ACC112 (cell line): Measurements from ENCODE around the gene EN2.

Experiments used
- H2AFZ ChIP-seq: fragments of 200-600 bp; sonication (generic); one replicate; pipeline ENCODE4 v1.6.0; 2017; ENCODE audit warnings: antibody characterized with exemption, low read length; ENCODE audit not compliant: unreplicated experiment
- H3K27ac ChIP-seq: fragments of 200-600 bp; sonication (generic); 2 replicates; pipeline ENCODE4 v1.5.1; 2014; ENCODE audit warnings: low read depth, mild to moderate bottlenecking, antibody characterized with exemption, low read length, moderate library complexity
- H3K27me3 ChIP-seq: fragments of 200-600 bp; sonication (generic); 2 replicates; pipeline ENCODE4 v1.6.1; 2014; ENCODE audit warnings: mild to moderate bottlenecking, antibody characterized with exemption, low read length, moderate library complexity, mixed read lengths; ENCODE audit not compliant: insufficient read depth
- H3K36me3 ChIP-seq: fragments of 200-600 bp; sonication (generic); 2 replicates; pipeline ENCODE4 v1.6.1; 2016; ENCODE audit warnings: mild to moderate bottlenecking, antibody characterized with exemption, low read length, moderate library complexity, mixed read lengths; ENCODE audit not compliant: insufficient read depth
- H3K4me1 ChIP-seq: fragments of 200-600 bp; sonication (generic); one replicate; pipeline ENCODE4 v1.6.1; 2016; ENCODE audit warnings: low read length, mixed read lengths; ENCODE audit not compliant: insufficient read depth, unreplicated experiment, control insufficient read depth
- H3K4me3 ChIP-seq: fragments of 200-600 bp; sonication (generic); 2 replicates; pipeline ENCODE4 v1.5.1; 2014; ENCODE audit warnings: mild to moderate bottlenecking, low read depth, low read length
- H3K79me2 ChIP-seq: fragments of 200-600 bp; sonication (generic); one replicate; pipeline ENCODE4 v1.6.0; 2016; ENCODE audit warnings: low read length; ENCODE audit not compliant: control insufficient read depth, unreplicated experiment, insufficient read depth

Gene EN2

DNA sequence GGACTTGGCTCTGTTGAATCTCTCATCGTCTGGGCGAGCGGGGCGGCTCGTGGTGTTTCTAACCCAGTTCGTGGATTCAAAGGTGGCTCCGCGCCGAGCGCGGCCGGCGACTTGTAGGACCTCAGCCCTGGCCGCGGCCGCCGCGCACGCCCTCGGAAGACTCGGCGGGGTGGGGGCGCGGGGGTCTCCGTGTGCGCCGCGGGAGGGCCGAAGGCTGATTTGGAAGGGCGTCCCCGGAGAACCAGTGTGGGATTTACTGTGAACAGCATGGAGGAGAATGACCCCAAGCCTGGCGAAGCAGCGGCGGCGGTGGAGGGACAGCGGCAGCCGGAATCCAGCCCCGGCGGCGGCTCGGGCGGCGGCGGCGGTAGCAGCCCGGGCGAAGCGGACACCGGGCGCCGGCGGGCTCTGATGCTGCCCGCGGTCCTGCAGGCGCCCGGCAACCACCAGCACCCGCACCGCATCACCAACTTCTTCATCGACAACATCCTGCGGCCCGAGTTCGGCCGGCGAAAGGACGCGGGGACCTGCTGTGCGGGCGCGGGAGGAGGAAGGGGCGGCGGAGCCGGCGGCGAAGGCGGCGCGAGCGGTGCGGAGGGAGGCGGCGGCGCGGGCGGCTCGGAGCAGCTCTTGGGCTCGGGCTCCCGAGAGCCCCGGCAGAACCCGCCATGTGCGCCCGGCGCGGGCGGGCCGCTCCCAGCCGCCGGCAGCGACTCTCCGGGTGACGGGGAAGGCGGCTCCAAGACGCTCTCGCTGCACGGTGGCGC lies at the start of gene EN2:
EN2 (plus strand) TSS at position 19 of the 767 bp plus-strand sequence; CDS start at position 268, 249 bp downstream.
- Histone ChIP-seq H3K27me3 (peaks cover 96% of the 10 kb centered on the region), H3K36me3 (no peaks in the 10 kb centered on the region), H3K4me3 (peak within 1 kb of the TSS; percentile 73), H3K27ac (no peak within 1 kb of the TSS), H3K4me1 (no peaks in the 10 kb centered on the region), H2AFZ (peak within 1 kb of the TSS; percentile 23), H3K79me2 (no peaks in the 10 kb centered on the region)

DNA sequence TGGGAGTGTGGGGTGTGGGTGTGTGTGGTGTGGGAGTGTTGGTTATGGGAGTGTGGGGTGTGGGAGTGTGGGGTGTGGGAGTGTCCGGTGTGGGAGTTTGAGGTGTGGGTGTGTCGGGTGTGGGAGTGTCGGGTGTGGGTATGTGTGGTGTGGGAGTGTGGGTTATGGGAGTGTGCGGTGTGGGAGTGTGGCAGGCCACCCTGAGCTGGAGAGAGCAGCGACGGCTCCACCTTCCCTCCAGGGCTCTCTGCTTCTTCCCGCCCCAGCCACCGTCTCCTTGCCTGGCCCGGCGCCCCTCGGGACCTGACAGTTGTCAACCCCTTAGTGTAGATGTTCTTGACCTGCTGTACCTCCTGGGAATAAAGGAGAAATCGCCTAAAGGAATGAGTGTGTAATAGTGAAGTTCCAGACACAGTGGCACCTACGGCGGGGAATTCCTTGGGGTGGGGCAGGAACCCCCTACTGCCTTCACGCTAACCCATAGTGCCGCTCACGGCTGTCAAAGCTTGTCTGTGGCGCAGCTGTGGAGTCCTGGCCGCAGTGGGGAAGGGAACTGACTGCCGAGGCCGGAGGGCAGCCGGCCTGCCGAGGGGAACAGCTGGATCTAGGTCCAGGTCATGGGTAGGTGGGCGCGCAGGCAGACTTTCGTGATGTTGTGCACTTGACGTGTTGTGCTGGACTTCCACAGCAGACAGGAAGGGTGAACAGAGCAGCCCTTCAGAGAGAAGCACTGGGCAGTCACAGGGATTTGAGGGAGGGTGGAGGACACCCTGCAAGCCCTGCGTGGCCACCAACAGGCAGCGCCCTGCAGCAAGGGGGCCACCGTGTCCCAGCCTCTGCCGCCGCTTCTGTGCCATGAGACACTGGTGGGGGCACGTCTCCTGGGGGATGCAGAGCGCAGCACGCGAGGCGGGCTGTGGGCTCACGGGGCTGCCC lies 49.0 kb upstream of the EN2 start:
- Histone ChIP-seq H3K4me3 (no peak overlapping the region), H3K79me2 (no peaks in the 10 kb centered on the region), H2AFZ (no peak overlapping the region), H3K4me1 (no peaks in the 10 kb centered on the region), H3K36me3 (no peaks in the 10 kb centered on the region), H3K27me3 (peaks cover 35% of the 10 kb centered on the region), H3K27ac (no peak overlapping the region)

DNA sequence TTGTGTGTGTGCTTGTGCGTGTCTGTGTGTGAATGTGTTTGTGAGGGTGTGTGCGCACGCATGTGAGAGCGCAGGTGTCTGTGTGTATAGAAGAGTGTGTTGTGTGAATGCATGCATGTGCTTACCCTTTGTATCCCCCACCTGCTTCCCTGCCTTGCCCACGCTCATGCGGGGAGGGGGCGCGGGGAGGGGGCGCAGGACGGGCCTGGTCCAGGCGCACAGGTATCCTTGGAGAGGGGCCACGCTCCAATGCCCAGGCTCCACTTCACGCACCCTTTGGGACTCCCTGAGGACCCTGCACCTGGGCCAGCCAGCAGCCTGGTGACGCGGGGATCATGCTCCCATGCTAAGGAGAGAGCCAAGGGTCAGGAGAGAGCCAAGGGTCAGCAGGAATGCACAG lies 47.9 kb upstream of the EN2 start:
- Histone ChIP-seq H3K27ac (no peak overlapping the region), H3K4me3 (no peak overlapping the region), H3K79me2 (no peaks in the 10 kb centered on the region), H3K4me1 (no peaks in the 10 kb centered on the region), H3K36me3 (no peaks in the 10 kb centered on the region), H3K27me3 (peaks cover 29% of the 10 kb centered on the region), H2AFZ (no peak overlapping the region)

DNA sequence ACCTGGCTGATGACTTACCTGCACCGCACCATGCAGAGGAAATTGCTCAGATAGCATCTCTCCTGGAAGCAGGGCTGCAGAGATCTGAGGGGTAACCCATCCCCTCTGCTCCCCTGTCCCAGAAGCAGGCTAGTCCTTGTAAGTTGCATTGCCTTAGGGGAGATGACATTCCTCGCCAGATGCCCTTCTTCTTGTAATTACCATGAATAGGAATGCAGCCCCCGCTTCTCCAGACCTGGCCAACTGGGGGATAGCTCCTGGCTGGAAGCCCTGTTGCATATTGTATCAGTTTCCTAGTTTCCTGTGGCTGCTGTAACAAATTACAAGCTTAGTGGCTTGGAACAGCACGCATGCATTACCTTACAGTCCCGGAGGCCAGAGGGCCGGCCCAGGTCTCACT lies 47.5 kb upstream of the EN2 start:
- Histone ChIP-seq H3K27me3 (peaks cover 28% of the 10 kb centered on the region), H3K27ac (no peak overlapping the region), H3K79me2 (no peaks in the 10 kb centered on the region), H2AFZ (no peak overlapping the region), H3K4me3 (no peak overlapping the region), H3K4me1 (no peaks in the 10 kb centered on the region), H3K36me3 (no peaks in the 10 kb centered on the region)

DNA sequence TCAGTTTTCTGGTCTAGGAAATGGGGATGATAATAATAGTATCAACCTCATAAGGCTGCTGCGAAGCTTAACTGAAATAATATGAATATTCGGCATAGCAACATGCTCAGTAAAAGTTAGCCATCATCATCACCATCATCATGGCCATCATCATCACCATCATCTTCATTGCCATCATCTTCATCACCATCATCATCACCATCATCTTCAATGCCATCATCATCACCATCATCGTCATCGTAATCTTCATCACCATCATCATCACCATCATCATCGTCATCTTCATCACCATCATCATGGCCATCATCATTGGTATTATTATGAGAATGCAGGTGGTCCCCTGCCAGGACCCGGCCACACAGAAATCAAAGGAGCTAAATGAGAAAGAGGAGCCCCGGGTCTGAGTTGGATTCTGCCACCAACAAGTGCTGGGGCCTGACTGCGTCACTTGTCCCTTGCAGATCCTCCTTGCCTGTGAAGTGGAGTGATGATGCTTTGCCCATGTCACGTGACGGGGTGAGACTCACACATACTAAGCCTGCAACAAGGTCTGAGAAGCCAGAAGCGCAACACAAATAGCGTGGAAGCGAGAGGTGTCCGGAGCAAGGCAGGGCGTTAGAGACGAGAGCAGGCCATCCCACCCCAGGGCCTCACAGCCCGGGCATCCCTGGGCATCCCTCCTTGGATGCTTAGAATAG lies 46.1 kb upstream of the EN2 start:
- H3K27me3 ChIP-seq: peaks cover 20% of the 10 kb centered on the region
- H2AFZ ChIP-seq: no peak overlapping the region

DNA sequence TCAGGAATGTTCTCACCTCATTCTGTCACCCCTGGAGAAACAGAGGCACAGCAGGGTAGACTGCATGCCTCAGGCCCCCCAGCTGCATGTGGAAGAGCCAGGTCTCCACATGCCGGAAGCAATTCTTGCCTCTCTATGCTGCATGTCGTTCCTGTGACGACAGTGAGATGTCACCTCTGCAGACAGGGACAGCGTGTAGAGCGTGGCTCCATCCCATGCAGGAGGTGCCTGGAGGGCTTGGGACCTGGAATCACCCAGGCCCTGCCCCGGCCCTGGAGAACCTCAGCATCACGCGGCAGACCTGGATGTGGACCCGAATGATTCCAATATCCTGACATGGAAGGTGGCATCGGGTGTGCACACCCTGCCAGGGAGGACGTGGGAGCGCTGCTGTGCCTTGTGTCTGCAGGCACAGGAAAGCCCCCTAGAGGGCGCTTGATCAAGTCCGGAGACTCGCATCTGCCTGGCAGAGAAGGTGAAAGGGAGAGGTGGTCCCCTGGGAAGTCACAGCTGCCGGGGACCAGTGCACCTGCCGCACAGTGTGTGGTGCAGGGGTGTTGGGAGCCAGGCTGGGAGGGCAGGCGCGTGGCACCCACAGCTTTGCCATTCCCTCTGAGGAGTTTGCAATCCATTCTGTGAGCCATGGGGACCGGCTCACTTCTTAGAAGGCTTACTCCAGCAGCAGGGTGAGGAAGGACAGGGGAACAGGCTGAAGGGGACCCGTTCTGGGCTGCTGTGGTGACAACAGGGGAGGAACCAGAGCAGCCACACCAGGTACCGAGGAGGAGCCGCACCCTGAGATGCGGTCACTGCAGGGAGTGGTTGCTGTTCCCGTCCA lies 45.3 kb upstream of the EN2 start:
- H3K27me3 ChIP-seq: peaks cover 28% of the 10 kb centered on the region
- H2AFZ ChIP-seq: no peak overlapping the region
- H3K36me3 ChIP-seq: no peaks in the 10 kb centered on the region
- H3K4me3 ChIP-seq: no peak overlapping the region
- H3K4me1 ChIP-seq: no peaks in the 10 kb centered on the region
- no peak overlapping the region for H3K27ac ChIP-seq
- H3K79me2 ChIP-seq: no peaks in the 10 kb centered on the region

More for the DNA sequence above, 46.1 kb upstream of the EN2 start:
- no peak overlapping the region for H3K27ac ChIP-seq
- H3K36me3 ChIP-seq: no peaks in the 10 kb centered on the region
- H3K4me1 ChIP-seq: no peaks in the 10 kb centered on the region
- no peaks in the 10 kb centered on the region for H3K79me2 ChIP-seq
- no peak overlapping the region for H3K4me3 ChIP-seq

DNA sequence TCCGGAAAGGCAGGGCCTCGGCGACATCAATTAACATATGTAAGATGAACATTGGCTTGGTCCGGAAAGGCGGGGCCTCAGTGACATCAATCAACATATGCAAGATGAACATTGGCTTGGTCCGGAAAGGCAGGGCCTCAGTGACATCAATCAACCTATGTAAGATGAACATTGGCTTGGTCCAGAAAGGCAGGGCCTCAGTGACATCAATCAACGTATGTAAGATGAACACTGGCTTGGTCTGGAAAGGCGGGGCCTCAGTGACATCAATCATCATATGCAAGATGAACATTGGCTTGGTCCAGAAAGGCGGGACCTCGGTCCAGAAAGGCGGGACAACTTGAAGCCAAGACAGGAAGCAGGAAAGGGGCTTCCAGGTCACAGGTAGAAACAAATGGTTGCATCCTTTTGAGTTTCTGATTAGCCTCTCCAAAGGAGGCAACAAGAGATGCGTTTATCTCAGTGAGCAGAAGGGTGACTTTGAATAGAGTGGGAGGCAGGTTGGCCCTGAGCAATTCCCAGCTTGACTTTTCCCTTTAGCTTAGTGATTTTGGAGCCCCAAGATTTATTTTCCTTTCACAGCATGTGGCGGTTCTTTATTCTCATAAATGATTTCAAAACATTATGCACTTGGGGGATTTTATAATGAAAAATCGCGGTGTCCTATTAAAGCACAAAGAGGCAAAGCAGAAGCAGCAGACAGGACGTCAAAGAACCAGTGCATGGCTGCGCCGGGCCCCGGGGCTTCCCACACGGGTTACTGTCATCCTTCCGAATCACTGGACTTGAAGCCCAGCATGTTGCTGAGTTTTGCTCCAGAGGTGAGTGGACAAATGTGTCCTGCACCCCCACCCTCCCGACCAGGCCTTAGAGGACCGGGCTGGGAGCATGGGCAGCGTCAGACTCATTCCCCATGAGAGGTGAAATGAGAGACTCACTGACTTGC lies 43.1 kb upstream of the EN2 start:
- no peak overlapping the region for H3K4me3 ChIP-seq
- peaks cover 28% of the 10 kb centered on the region for H3K27me3 ChIP-seq
- H3K27ac ChIP-seq: no peak overlapping the region
- no peaks in the 10 kb centered on the region for H3K79me2 ChIP-seq
- H2AFZ ChIP-seq: no peak overlapping the region
- H3K4me1 ChIP-seq: no peaks in the 10 kb centered on the region
- no peaks in the 10 kb centered on the region for H3K36me3 ChIP-seq

DNA sequence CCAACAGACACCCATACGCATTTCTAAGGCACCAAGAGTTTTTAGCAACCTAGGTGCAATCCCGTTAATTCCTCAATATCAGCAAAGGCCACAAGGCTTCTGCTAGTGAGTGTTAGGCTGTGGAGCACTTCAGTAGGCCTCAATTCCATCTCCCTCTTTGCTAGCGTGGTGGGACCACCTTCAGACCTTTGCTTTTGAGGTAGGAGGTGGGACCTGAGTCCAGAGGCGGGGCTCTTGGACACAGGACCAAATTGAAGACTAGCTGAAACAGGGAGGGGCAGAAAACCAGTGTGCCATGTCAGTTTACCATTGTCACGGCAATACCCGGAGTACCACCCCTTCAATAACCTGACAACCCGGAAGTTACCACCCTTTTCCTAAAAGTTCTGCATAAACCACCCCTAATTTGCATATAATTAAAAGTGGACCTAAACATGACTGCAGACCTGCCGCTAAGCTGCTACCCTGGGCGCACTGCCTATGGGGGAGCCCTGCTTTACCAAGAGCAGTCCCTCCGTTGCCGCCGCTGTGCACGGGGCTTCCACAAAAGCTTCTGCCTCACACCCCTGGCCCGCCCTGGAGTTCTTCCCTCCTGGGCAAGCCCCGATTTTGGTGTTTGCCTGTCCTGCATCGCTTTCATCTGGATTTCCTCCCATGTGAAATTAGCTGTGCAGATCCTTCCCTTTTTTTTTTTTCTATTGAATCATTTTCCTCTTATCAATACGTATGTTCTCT lies 41.1 kb upstream of the EN2 start:
- Histone ChIP-seq H3K4me3 (no peak overlapping the region), H3K27me3 (peaks cover 37% of the 10 kb centered on the region), H3K27ac (no peak overlapping the region), H3K4me1 (no peaks in the 10 kb centered on the region), H3K79me2 (no peaks in the 10 kb centered on the region), H3K36me3 (no peaks in the 10 kb centered on the region), H2AFZ (no peak overlapping the region)

DNA sequence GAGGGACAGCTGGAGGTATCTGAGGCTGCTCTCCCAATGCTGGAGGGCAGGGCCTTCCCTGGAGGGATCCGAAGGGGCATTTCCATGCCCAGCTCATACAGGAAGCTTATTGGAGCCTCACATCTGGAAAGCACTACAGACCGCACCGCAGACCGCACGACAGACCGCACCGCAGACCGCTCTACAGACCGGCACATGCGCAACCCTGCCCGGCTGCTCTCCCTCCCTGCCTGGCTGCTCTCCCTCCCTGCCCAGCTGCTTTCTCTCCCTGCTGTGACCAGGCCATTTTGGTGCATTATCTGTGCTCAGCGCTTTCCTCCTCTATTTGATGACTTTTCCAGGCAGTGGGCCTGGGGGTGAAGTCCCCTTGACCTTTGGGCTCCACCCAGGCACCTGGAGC lies 39.6 kb upstream of the EN2 start:
- no peak overlapping the region for H2AFZ ChIP-seq
- H3K79me2 ChIP-seq: no peaks in the 10 kb centered on the region
- H3K4me1 ChIP-seq: no peaks in the 10 kb centered on the region
- no peak overlapping the region for H3K27ac ChIP-seq
- no peaks in the 10 kb centered on the region for H3K36me3 ChIP-seq
- no peak overlapping the region for H3K4me3 ChIP-seq
- H3K27me3 ChIP-seq: peaks cover 43% of the 10 kb centered on the region
